IMR-90 (cell line): ENCODE results near the gene F12. TPM values are rescaled to one million over a fixed set of nuclear protein-coding genes. Genes with fewer than 3 reads are reported as not detected.

Source experiments
- MXI1 ChIP-seq: IDR thresholded peaks from 2 replicates; pipeline ENCODE4 v1.6.1; 2012; ENCODE audit warnings: low read depth, mild to moderate bottlenecking, low read length, moderate library complexity, borderline replicate concordance
- NFE2L2 ChIP-seq: fragments of 150-350 bp; IDR thresholded peaks from 2 replicates; pipeline ENCODE4 v1.6.1; 2016; ENCODE audit warnings: low read depth, mild to moderate bottlenecking, low read length
- RCOR1 ChIP-seq: IDR thresholded peaks from 2 replicates; pipeline ENCODE4 v1.6.1; 2012; ENCODE audit warnings: mild to moderate bottlenecking, low read length, improper control_type of control experiment; ENCODE audit not compliant: insufficient replicate concordance
- polyA plus RNA-seq, 3 experiments: library from polyadenylated mRNA; depleted of rRNA; stranded (reverse); fragments of >200 nt; gene quantifications; 2 replicates each; pipeline ENCODE4 v1.2.3, GENCODE V29; 2012; ENCODE audit warnings: low replicate concordance in 1 of 3
- total RNA-seq: library from RNA; depleted of rRNA; stranded (reverse); fragments of >200 nt; gene quantifications from 2 replicates; pipeline ENCODE4 v1.2.3, GENCODE V29; 2012
- TF ChIP-seq, protein P1 (sequence below): conservative IDR thresholded peaks from 2 replicates; pipeline ENCODE4 v1.5.1; 2012; ENCODE audit warnings: mild to moderate bottlenecking, low read depth, low read length, improper control_type of control experiment

Gene F12
- total and polyA plus RNA-seq, 2 of the 4 experiments (the other 2 are of a cell fraction): 0.36 to 1.2 TPM

DNA sequence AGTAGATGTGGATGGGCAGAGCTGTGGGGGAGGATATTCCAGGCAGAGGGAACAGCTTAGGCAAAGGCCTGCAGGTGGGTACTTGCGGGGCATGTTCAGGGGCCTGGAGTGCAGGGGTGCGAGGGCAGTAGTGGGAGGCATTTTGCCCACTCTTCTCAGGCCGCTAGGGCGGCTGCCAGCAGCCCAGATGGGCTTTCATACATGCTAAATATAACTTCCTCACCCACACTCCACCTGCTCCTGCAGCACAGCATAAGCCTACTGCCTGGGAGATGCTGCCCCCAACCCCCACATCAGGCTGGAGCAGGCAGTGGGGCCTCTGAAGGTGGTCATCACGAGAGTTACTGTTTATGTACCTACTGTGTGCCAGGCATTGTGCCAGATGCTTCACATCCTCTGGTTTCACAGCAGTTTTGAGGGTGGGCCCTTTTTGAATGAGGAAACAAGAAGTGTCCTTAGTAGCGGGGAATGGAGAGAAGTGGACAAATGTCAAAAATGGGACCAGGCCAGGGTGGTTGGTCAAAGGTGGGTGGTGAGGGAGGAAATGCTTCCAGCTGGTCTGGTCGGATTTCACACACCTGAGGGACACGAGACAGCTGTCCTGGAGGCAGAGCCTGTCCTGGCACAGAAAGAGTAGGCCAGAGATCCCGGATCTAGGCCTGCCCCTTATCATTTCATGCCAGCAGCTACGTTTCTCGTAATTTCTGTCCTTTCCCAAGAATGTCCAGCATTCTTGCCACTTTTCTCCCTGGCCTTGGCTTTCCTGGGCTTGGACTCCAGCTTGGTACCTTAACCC, 39.5 kb downstream of the F12 start (continued):
- TF ChIP-seq RCOR1 (no peak), MXI1 (no peak), NFE2L2 (no peak)
- TF ChIP-seq, protein P1, sequence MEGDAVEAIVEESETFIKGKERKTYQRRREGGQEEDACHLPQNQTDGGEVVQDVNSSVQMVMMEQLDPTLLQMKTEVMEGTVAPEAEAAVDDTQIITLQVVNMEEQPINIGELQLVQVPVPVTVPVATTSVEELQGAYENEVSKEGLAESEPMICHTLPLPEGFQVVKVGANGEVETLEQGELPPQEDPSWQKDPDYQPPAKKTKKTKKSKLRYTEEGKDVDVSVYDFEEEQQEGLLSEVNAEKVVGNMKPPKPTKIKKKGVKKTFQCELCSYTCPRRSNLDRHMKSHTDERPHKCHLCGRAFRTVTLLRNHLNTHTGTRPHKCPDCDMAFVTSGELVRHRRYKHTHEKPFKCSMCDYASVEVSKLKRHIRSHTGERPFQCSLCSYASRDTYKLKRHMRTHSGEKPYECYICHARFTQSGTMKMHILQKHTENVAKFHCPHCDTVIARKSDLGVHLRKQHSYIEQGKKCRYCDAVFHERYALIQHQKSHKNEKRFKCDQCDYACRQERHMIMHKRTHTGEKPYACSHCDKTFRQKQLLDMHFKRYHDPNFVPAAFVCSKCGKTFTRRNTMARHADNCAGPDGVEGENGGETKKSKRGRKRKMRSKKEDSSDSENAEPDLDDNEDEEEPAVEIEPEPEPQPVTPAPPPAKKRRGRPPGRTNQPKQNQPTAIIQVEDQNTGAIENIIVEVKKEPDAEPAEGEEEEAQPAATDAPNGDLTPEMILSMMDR: no peak
